WTC11 (cell line): ENCODE measurements around the gene LDLR.
"Not testable (repeated sequence)": the region's sequence is repeated elsewhere in the genome, so short reads cannot be mapped to it uniquely, and the experiment has no call there.

ENCODE experiments used
- CREB1 ChIP-seq: sonication (generic); formaldehyde crosslinking; IDR thresholded peaks from 2 replicates; pipeline ENCODE4 v1.8.0; 2023; ENCODE audit warnings: mild to moderate bottlenecking, missing genetic modification reagents
- TF ChIP-seq, protein P1 (sequence below): sonication (generic); formaldehyde crosslinking; conservative IDR thresholded peaks from 2 replicates; pipeline ENCODE4 v1.8.1; 2023; ENCODE audit warnings: mild to moderate bottlenecking, low read depth, missing genetic modification reagents, moderate library complexity
- TF ChIP-seq, protein P2 (sequence below): fragments of 200-600 bp; IDR thresholded peaks from 2 replicates; pipeline ENCODE4 v1.8.0; 2022; ENCODE audit warnings: antibody characterized with exemption

DNA sequence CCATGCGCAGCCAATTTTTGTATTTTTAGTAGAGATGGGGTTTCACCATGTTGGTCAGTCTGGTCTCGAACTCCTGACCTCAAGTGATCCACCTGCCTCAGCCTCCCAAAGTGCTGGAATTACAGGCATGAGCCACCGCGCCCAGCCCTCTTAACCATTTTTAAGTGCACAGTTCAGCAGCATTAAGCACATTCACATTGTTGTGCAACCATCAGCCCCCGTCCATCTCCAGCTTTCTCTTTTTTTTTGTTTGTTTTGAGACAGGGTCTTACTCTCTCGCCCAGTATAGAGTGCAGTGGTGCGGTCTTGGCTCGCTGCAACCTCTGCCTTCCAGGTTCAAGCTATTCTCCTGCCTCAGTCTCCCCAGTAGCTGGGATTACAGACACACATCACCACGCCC is 12.5 kb upstream of the LDLR start:
- TF ChIP-seq CREB1 (CRISPR knock-in tag) = not testable (repeated sequence)
- TF ChIP-seq, protein P1, sequence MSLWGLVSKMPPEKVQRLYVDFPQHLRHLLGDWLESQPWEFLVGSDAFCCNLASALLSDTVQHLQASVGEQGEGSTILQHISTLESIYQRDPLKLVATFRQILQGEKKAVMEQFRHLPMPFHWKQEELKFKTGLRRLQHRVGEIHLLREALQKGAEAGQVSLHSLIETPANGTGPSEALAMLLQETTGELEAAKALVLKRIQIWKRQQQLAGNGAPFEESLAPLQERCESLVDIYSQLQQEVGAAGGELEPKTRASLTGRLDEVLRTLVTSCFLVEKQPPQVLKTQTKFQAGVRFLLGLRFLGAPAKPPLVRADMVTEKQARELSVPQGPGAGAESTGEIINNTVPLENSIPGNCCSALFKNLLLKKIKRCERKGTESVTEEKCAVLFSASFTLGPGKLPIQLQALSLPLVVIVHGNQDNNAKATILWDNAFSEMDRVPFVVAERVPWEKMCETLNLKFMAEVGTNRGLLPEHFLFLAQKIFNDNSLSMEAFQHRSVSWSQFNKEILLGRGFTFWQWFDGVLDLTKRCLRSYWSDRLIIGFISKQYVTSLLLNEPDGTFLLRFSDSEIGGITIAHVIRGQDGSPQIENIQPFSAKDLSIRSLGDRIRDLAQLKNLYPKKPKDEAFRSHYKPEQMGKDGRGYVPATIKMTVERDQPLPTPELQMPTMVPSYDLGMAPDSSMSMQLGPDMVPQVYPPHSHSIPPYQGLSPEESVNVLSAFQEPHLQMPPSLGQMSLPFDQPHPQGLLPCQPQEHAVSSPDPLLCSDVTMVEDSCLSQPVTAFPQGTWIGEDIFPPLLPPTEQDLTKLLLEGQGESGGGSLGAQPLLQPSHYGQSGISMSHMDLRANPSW (CRISPR knock-in tag) = not testable (repeated sequence)
- TF ChIP-seq, protein P2, sequence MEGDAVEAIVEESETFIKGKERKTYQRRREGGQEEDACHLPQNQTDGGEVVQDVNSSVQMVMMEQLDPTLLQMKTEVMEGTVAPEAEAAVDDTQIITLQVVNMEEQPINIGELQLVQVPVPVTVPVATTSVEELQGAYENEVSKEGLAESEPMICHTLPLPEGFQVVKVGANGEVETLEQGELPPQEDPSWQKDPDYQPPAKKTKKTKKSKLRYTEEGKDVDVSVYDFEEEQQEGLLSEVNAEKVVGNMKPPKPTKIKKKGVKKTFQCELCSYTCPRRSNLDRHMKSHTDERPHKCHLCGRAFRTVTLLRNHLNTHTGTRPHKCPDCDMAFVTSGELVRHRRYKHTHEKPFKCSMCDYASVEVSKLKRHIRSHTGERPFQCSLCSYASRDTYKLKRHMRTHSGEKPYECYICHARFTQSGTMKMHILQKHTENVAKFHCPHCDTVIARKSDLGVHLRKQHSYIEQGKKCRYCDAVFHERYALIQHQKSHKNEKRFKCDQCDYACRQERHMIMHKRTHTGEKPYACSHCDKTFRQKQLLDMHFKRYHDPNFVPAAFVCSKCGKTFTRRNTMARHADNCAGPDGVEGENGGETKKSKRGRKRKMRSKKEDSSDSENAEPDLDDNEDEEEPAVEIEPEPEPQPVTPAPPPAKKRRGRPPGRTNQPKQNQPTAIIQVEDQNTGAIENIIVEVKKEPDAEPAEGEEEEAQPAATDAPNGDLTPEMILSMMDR = not testable (repeated sequence)
